ENCODE data around the gene BLCAP. TPM values are rescaled to one million over a fixed set of nuclear protein-coding genes. Genes with fewer than 3 reads are reported as not detected.

Gene BLCAP
- total and polyA plus RNA-seq, 2 donors (not counting 3 experiments of a cell fraction or from before 2014, with no cell fraction given) = 90.3 to 196 TPM

- no peaks in the 10 kb centered on the region for H3K9me1 ChIP-seq (replicated peaks; ENCODE audit: control insufficient read depth, extremely low read depth, insufficient read depth, low read length)
- no peaks in the 10 kb centered on the region for H3K36me3 ChIP-seq (ENCODE audit: control insufficient read depth in 2 of 2, extremely low read depth in 1 of 2, insufficient read depth in 2 of 2, low read length in 2 of 2)
- dilution Hi-C loops (cut with MboI; ENCODE audit: extremely low pct_ligation_motif_present, low sequenced_read_pairs) (loop anchor here (25.0 kb wide), 1 partner anchor 240 kb away; the partner anchor contains the start of gene GHRH), intact Hi-C loops (cut with micrococcal nuclease) (no loop called here)
- DNase-seq (ENCODE audit: low read depth, low spot score) = no peak
- POLR2A ChIA-PET = no interaction called here
- no peaks in the 10 kb centered on the region for H3K79me2 ChIP-seq (ENCODE audit: control insufficient read depth, insufficient read depth, low read length)
- BruUV-seq (replicated peaks) = no TSS peak
- H3K4me2 ChIP-seq (ENCODE audit: insufficient read depth, low read length) = no peak overlapping the region
- H3K9ac ChIP-seq (replicated peaks; ENCODE audit: extremely low read depth, insufficient read depth, low read length) = no peak overlapping the region
- no peak overlapping the region for H3K4me3 ChIP-seq (replicated peaks in 1 of 3; ENCODE audit: insufficient read depth in 1 of 3, low read depth in 1 of 3, low read length in 3 of 3)
- TF ChIP-seq JUN (IDR thresholded peaks at IDR 0.05; ENCODE audit: borderline replicate concordance, insufficient read depth, insufficient read length, low read depth) (no peak), CTCF (IDR thresholded peaks at IDR 0.05; ENCODE audit: extremely low read depth in 1 of 2, insufficient read depth in 1 of 2, low read depth in 1 of 2, low read length in 2 of 2) (no peak), MYC (IDR thresholded peaks at IDR 0.05; ENCODE audit: low read depth, low read length) (no peak), POLR2AphosphoS5 (IDR thresholded peaks at IDR 0.05; ENCODE audit: insufficient read depth, low read depth, low read length) (no peak), POLR2A (IDR thresholded peaks at IDR 0.05; ENCODE audit: low read depth, low read length) (no peak)
- CTCF ChIA-PET = interaction anchor here (0.9 to 1.4 kb wide), 2 partner anchors 32 to 232 kb away, joined by 3 to 5 read pairs; no protein-coding TSS in a partner anchor
- H3K27me3 ChIP-seq (ENCODE audit: control insufficient read depth in 2 of 2, insufficient read depth in 2 of 2, low read length in 2 of 2) = no peaks in the 10 kb centered on the region
- no peaks in the 10 kb centered on the region for H4K20me1 ChIP-seq (replicated peaks; ENCODE audit: control insufficient read depth, extremely low read depth, insufficient read depth, low read length)
- no peak overlapping the region for H2AFZ ChIP-seq (ENCODE audit: low read depth, low read length)
- no peak for FAIRE-seq
- no peaks in the 10 kb centered on the region for H3K9me3 ChIP-seq (replicated peaks; ENCODE audit: control insufficient read depth, insufficient read depth, low read length)
- no peak overlapping the region for H3K27ac ChIP-seq (ENCODE audit: insufficient read depth, low read depth, low read length)
- no peaks in the 10 kb centered on the region for H3K4me1 ChIP-seq (ENCODE audit: control insufficient read depth, extremely low read depth, insufficient read depth, low read length)
Measured at GRCh38 chr20:37502654-37503053, 25.0 kb downstream of the BLCAP start.

GRCh38 chr20:37501940-37502339 is 25.7 kb downstream of the BLCAP start:
- dilution Hi-C loops (cut with MboI; ENCODE audit: extremely low pct_ligation_motif_present, low sequenced_read_pairs) = loop anchor here (25.0 kb wide), 1 partner anchor 240 kb away; the partner anchor contains the start of gene GHRH
- no peak for FAIRE-seq

More at GRCh38 chr20:37501940-37502339, 25.7 kb downstream of the BLCAP start:
- H3K27ac ChIP-seq (ENCODE audit: insufficient read depth, low read depth, low read length) = no peak overlapping the region
- H3K4me1 ChIP-seq (ENCODE audit: control insufficient read depth, extremely low read depth, insufficient read depth, low read length) = no peaks in the 10 kb centered on the region
- H3K9me3 ChIP-seq (replicated peaks; ENCODE audit: control insufficient read depth, insufficient read depth, low read length) = no peaks in the 10 kb centered on the region
- ChIA-PET POLR2A (no interaction called here), CTCF (interaction anchor here (0.9 to 1.4 kb wide), 2 partner anchors 33 to 231 kb away, joined by 3 to 5 read pairs; no protein-coding TSS in a partner anchor)
- no peak overlapping the region for H3K9ac ChIP-seq (replicated peaks; ENCODE audit: extremely low read depth, insufficient read depth, low read length)
- intact Hi-C loops (cut with micrococcal nuclease) = no loop called here
- no peaks in the 10 kb centered on the region for H4K20me1 ChIP-seq (replicated peaks; ENCODE audit: control insufficient read depth, extremely low read depth, insufficient read depth, low read length)
- H3K4me3 ChIP-seq (replicated peaks in 1 of 3; ENCODE audit: insufficient read depth in 1 of 3, low read depth in 1 of 3, low read length in 3 of 3) = no peak overlapping the region
- no peaks in the 10 kb centered on the region for H3K79me2 ChIP-seq (ENCODE audit: control insufficient read depth, insufficient read depth, low read length)
- no peaks in the 10 kb centered on the region for H3K36me3 ChIP-seq (ENCODE audit: control insufficient read depth in 2 of 2, extremely low read depth in 1 of 2, insufficient read depth in 2 of 2, low read length in 2 of 2)
- no peak for TF ChIP-seq MYC (IDR thresholded peaks at IDR 0.05; ENCODE audit: low read depth, low read length)
- no peak for TF ChIP-seq EZH2 (IDR thresholded peaks at IDR 0.05; ENCODE audit: borderline replicate concordance, low read depth, low read length, severe bottlenecking)
- TF ChIP-seq, protein P1, sequence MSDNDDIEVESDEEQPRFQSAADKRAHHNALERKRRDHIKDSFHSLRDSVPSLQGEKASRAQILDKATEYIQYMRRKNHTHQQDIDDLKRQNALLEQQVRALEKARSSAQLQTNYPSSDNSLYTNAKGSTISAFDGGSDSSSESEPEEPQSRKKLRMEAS (IDR thresholded peaks at IDR 0.05; ENCODE audit: insufficient read depth, insufficient read length) = no peak
- TF ChIP-seq FOS (IDR thresholded peaks at IDR 0.05; ENCODE audit: borderline replicate concordance, insufficient read depth, low read length) = no peak
- TF ChIP-seq GATA2 (IDR thresholded peaks at IDR 0.05; ENCODE audit: insufficient read depth, insufficient read length, low read depth, low read length) = no peak
- no peak for TF ChIP-seq POLR2A (IDR thresholded peaks at IDR 0.05; ENCODE audit: low read depth, low read length)
- TF ChIP-seq POLR2AphosphoS5 (IDR thresholded peaks at IDR 0.05; ENCODE audit: insufficient read depth, low read depth, low read length) = no peak
- TF ChIP-seq CTCF (IDR thresholded peaks at IDR 0.05; ENCODE audit: extremely low read depth in 1 of 2, insufficient read depth in 1 of 2, low read depth in 1 of 2, low read length in 2 of 2) = no peak
- TF ChIP-seq JUN (IDR thresholded peaks at IDR 0.05; ENCODE audit: borderline replicate concordance, insufficient read depth, insufficient read length, low read depth) = no peak
- no peak for DNase-seq (ENCODE audit: low read depth, low spot score)
- H2AFZ ChIP-seq (ENCODE audit: low read depth, low read length) = no peak overlapping the region
- H3K9me1 ChIP-seq (replicated peaks; ENCODE audit: control insufficient read depth, extremely low read depth, insufficient read depth, low read length) = no peaks in the 10 kb centered on the region
- BruUV-seq (replicated peaks) = no TSS peak
- H3K4me2 ChIP-seq (ENCODE audit: insufficient read depth, low read length) = no peak overlapping the region
- no peaks in the 10 kb centered on the region for H3K27me3 ChIP-seq (ENCODE audit: control insufficient read depth in 2 of 2, insufficient read depth in 2 of 2, low read length in 2 of 2)
